ENCODE measurements around the gene PCSK9. TPM values are rescaled to one million over a fixed set of nuclear protein-coding genes. Genes with fewer than 3 reads are reported as not detected.
A peak's percentile ranks its signal among the peaks of the same experiment; 100 is the strongest.

Gene PCSK9
- total RNA-seq, 1 donor from 2014 or later = 0.07 TPM

DNA sequence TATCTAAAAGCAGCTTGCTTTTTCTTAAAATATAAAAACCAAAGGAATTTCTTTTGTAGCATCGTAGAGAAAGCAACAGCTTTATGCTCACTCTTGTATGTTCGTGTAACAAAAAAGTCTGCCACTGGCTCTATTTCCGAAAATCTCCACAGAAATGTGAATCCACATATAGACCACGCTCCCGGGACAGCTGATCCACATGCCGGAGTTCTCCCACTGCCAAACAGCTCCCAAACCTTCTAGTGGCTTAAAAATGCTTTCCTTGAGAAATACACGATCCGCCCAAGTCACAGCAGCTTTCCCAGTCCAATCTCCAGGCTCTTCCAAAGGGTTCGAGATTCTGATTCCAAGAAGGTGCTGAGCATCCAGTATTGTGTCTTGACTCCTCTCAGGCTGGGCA lies 29.3 kb downstream of the PCSK9 start:
- H3K4me1 Mint-ChIP-seq (ENCODE audit: low read depth) = peaks cover 23% of the 10 kb centered on the region
- peaks cover 65% of the 10 kb centered on the region for H3K36me3 Mint-ChIP-seq (ENCODE audit: low read depth)
- H3K9me3 Mint-ChIP-seq = no peaks in the 10 kb centered on the region
- H3K27ac Mint-ChIP-seq = peak overlapping the region; percentile 0
- no peak for DNase-seq (ENCODE audit: low spot score)
- no peak overlapping the region for H3K4me3 Mint-ChIP-seq (ENCODE audit: low read depth)
- intact Hi-C loops (cut with micrococcal nuclease) = no loop called here
- H3K27me3 Mint-ChIP-seq (ENCODE audit: low read depth) = no peaks in the 10 kb centered on the region

GRCh38 chr1:55069280-55069679 lies 29.9 kb downstream of the PCSK9 start:
- Mint-ChIP-seq H3K4me3 (ENCODE audit: low read depth) (no peak overlapping the region), H3K27ac (no peak overlapping the region), H3K9me3 (no peaks in the 10 kb centered on the region), H3K4me1 (ENCODE audit: low read depth) (peaks cover 25% of the 10 kb centered on the region), H3K36me3 (ENCODE audit: low read depth) (peaks cover 71% of the 10 kb centered on the region), H3K27me3 (ENCODE audit: low read depth) (no peaks in the 10 kb centered on the region)
- intact Hi-C loops (cut with micrococcal nuclease) = no loop called here
- no peak for DNase-seq (ENCODE audit: low spot score)

DNA sequence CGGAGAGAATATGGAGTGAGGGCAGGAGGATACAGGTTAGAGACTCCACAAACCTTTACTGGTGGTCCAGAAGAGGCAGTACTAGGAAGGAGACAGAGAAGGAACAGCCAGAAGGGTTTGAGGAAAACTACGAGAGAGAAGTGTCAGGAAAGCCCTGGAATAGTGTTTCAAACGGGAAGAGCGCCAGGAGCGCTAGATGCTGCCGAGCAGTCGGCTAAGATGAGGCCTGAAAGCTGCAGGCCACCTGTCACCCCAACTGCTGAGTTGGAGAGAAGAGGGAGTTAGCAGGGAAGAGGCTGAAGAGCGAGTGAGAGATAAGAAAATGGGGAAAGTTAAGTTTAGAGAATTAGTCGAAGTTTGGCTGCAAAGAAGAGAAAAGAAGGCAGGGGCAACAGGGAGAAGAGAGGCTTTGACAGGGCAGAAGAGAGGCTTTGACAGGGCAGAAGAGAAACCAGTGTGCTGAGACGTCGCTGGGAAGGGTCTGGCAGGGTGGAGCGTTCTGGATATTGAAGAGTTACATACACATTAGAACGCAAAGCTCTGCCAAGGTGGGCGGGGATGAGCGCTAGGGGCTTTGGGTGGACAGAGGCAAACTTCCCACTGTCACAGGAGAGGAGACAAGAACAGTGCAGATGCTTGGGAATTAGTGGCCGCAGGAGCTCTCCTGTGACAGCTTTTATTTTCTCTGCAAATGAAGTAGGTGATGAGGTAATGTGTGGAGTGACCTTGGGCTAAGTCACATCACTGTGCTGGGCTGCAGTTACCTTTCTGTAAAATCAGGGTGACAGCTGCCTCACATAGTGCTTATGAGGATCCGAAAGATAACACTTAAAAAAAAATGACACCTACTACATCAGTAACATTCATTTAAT lies 31.2 kb downstream of the PCSK9 start:
- Mint-ChIP-seq H3K4me1 (ENCODE audit: low read depth) (peaks cover 31% of the 10 kb centered on the region), H3K9me3 (no peaks in the 10 kb centered on the region), H3K27me3 (ENCODE audit: low read depth) (no peaks in the 10 kb centered on the region), H3K4me3 (ENCODE audit: low read depth) (no peak overlapping the region), H3K36me3 (ENCODE audit: low read depth) (peaks cover 81% of the 10 kb centered on the region), H3K27ac (peak overlapping the region; percentile 18)
- DNase-seq (ENCODE audit: low spot score) = no peak
- intact Hi-C loops (cut with micrococcal nuclease) = loop anchor here (1.0 kb wide), 1 partner anchor 268 kb away; no protein-coding TSS in a partner anchor

DNA sequence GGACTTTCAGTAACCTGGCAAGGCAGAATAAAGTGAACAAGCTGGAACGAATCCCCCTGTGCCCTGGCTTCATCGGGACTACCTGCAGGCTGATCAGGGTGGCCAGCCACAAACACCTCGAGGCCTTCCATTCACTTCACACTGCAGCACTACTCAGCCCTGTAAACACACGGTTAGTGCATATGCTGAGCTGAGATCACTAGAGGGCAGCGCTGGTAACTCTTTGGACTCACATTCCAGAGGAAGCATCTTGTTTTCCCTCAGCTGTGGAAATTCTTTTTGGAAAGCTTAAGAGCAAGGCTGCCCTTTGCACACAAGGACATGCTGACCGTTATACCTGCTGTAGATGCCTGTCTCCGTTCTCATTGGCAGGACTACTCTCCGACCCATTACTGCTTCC lies 32.1 kb downstream of the PCSK9 start:
- peak overlapping the region; percentile 39 for H3K27ac Mint-ChIP-seq
- peaks cover 85% of the 10 kb centered on the region for H3K36me3 Mint-ChIP-seq (ENCODE audit: low read depth)
- no peaks in the 10 kb centered on the region for H3K9me3 Mint-ChIP-seq
- no peaks in the 10 kb centered on the region for H3K27me3 Mint-ChIP-seq (ENCODE audit: low read depth)
- no peak for DNase-seq (ENCODE audit: low spot score)
- no peak overlapping the region for H3K4me3 Mint-ChIP-seq (ENCODE audit: low read depth)
- H3K4me1 Mint-ChIP-seq (ENCODE audit: low read depth) = peaks cover 41% of the 10 kb centered on the region
- intact Hi-C loops (cut with micrococcal nuclease) = loop anchor here (1.0 kb wide), 1 partner anchor 267 kb away; no protein-coding TSS in a partner anchor

DNA sequence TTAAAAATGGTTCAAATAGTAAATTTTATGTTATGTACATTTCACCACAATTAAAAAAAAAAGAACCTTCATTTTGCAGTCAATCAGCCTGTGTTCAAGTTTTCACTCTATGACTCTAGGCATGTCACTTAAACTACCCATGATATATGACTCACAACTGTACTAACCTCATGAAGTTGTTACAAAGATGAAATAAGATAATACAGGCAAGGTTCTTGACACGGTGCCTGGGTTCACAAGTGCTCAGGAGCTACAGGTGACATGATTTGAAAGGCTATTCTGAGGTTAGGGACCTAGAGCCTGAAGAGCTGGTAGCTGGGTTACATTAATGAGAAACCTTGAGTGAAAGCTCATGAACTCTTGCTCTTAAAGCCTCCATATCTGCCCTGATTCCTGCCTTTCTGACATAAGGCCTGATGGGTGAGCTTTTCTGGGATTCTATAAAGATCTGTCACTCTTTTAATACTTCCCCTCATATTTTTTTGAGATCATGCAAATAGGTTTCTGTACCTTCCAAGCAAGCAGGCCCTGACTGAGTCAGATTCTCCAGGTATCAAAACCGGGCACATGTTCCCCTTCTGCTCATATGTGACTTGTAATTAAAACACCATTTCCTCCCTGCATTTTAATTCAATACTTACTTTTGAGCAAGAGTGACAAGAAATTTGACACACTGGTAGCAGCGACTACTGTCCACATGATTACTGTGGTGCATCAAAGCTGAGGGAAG lies 34.0 kb downstream of the PCSK9 start:
- Mint-ChIP-seq H3K4me1 (ENCODE audit: low read depth) (peaks cover 42% of the 10 kb centered on the region), H3K27me3 (ENCODE audit: low read depth) (no peaks in the 10 kb centered on the region), H3K27ac (peak overlapping the region; percentile 51), H3K4me3 (ENCODE audit: low read depth) (no peak overlapping the region), H3K9me3 (no peaks in the 10 kb centered on the region), H3K36me3 (ENCODE audit: low read depth) (peaks cover 87% of the 10 kb centered on the region)
- intact Hi-C loops (cut with micrococcal nuclease) = loop anchor here (2.0 kb wide), 3 partner anchors 55 to 203 kb away; no protein-coding TSS in a partner anchor
- no peak for DNase-seq (ENCODE audit: low spot score)

GRCh38 chr1:55074455-55074854 lies 35.1 kb downstream of the PCSK9 start:
- Mint-ChIP-seq H3K27ac (no peak overlapping the region), H3K4me1 (ENCODE audit: low read depth) (peaks cover 42% of the 10 kb centered on the region)

GRCh38 chr1:55076356-55076755 lies 37.0 kb downstream of the PCSK9 start:
- Mint-ChIP-seq H3K4me1 (ENCODE audit: low read depth) (peaks cover 42% of the 10 kb centered on the region), H3K4me3 (ENCODE audit: low read depth) (no peak overlapping the region), H3K9me3 (no peaks in the 10 kb centered on the region), H3K27ac (peak overlapping the region; percentile 8), H3K36me3 (ENCODE audit: low read depth) (peaks cover 78% of the 10 kb centered on the region), H3K27me3 (ENCODE audit: low read depth) (no peaks in the 10 kb centered on the region)
- DNase-seq (ENCODE audit: low spot score) = no peak
- intact Hi-C loops (cut with micrococcal nuclease) = no loop called here

More at GRCh38 chr1:55074455-55074854, 35.1 kb downstream of the PCSK9 start:
- intact Hi-C loops (cut with micrococcal nuclease) = no loop called here
- DNase-seq (ENCODE audit: low spot score) = no peak
- H3K36me3 Mint-ChIP-seq (ENCODE audit: low read depth) = peaks cover 81% of the 10 kb centered on the region
- no peaks in the 10 kb centered on the region for H3K27me3 Mint-ChIP-seq (ENCODE audit: low read depth)
- H3K4me3 Mint-ChIP-seq (ENCODE audit: low read depth) = no peak overlapping the region
- H3K9me3 Mint-ChIP-seq = no peaks in the 10 kb centered on the region

- Mint-ChIP-seq H3K27me3 (ENCODE audit: low read depth) (no peaks in the 10 kb centered on the region), H3K36me3 (ENCODE audit: low read depth) (peaks cover 66% of the 10 kb centered on the region), H3K4me1 (ENCODE audit: low read depth) (peaks cover 24% of the 10 kb centered on the region), H3K27ac (no peak overlapping the region), H3K9me3 (no peaks in the 10 kb centered on the region), H3K4me3 (ENCODE audit: low read depth) (no peak overlapping the region)
- intact Hi-C loops (cut with micrococcal nuclease) = no loop called here
- DNase-seq (ENCODE audit: low spot score) = no peak
Observed at GRCh38 chr1:55078470-55078869, 39.1 kb downstream of the PCSK9 start.

DNA sequence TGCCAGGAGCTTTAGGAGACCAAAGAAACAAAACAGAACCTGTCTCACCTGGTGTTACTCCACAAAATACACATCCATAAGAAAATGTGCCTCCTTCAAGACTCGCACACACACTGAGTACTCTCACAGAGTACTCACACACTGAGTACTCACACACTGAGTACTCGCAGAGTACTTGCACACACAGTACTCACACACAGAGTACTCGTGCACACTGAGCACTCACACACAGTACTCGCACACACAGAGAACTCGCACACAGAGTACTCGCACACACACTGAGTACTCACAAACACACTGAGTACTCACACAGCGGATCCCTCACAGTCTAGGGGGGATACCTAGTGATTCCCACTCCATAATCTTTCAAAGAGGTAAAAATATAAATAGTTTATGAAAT lies 40.3 kb downstream of the PCSK9 start:
- Mint-ChIP-seq H3K27ac (no peak overlapping the region), H3K9me3 (no peaks in the 10 kb centered on the region), H3K27me3 (ENCODE audit: low read depth) (no peaks in the 10 kb centered on the region), H3K36me3 (ENCODE audit: low read depth) (peaks cover 68% of the 10 kb centered on the region), H3K4me3 (ENCODE audit: low read depth) (no peak overlapping the region), H3K4me1 (ENCODE audit: low read depth) (peaks cover 20% of the 10 kb centered on the region)
- intact Hi-C loops (cut with micrococcal nuclease) = no loop called here
- DNase-seq (ENCODE audit: low spot score) = no peak

DNA sequence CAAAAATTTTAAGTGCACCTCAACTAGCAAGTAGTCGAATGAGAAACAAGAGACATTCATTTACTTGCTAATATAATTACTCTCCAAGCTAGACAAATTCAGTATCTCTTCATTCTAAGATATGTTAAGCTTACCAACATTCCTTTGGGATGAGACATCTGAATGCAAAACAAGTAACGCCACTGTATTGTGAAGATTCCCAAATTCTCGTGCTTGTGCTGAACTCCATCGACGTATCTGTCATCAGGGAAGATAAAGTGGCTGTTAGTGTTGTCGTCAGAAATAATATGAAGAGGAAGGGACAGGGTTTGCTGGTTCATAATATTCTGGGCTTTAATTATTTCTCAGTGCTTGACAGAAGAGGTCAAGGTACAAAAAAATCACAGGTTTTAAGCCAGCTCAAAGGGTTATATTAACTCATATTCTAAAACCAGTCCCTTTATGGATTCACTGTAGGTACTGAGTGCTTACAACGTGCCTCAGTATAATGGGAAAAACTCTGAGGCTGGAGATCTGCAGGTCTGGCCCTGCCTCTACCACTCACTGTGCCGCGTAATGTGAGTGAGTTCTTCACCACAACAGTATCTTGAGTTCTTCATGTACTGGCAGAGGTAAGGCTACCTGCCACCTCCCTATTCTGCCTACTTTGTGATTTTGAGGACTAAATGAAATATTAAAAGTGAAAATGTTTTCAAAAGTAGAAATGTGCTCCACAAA lies 42.0 kb downstream of the PCSK9 start:
- H3K4me1 Mint-ChIP-seq (ENCODE audit: low read depth) = peaks cover 6% of the 10 kb centered on the region
- no peak overlapping the region for H3K4me3 Mint-ChIP-seq (ENCODE audit: low read depth)
- no peak for DNase-seq (ENCODE audit: low spot score)
- intact Hi-C loops (cut with micrococcal nuclease) = no loop called here
- H3K27me3 Mint-ChIP-seq (ENCODE audit: low read depth) = no peaks in the 10 kb centered on the region
- H3K9me3 Mint-ChIP-seq = no peaks in the 10 kb centered on the region
- H3K27ac Mint-ChIP-seq = no peak overlapping the region
- H3K36me3 Mint-ChIP-seq (ENCODE audit: low read depth) = peaks cover 69% of the 10 kb centered on the region

DNA sequence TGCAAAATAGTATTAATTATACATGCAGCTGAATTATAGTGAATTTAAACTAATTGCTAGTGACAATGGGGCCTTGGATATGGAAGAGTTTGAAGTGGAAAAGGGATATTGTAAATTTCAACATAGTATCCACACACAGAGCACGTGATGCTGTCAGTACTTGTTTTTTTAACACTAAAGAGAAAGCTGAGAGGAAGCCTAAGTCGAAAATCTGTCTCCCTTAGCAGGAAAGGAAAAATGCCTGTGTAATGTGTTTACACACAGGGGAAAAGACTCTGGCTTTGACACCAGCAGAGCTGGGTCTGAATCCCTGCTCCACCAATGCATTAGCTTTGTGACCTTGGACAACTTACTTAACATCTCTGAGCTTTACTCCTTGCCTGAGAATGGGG lies 42.6 kb downstream of the PCSK9 start:
- Mint-ChIP-seq H3K27me3 (ENCODE audit: low read depth) (no peaks in the 10 kb centered on the region), H3K27ac (no peak overlapping the region), H3K4me3 (ENCODE audit: low read depth) (no peak overlapping the region), H3K36me3 (ENCODE audit: low read depth) (peaks cover 65% of the 10 kb centered on the region), H3K4me1 (ENCODE audit: low read depth) (peaks cover under 1% of the 10 kb centered on the region), H3K9me3 (no peaks in the 10 kb centered on the region)
- no peak for DNase-seq (ENCODE audit: low spot score)
- intact Hi-C loops (cut with micrococcal nuclease) = no loop called here

GRCh38 chr1:55084257-55084656 lies 44.9 kb downstream of the PCSK9 start:
- peaks cover 72% of the 10 kb centered on the region for H3K36me3 Mint-ChIP-seq (ENCODE audit: low read depth)
- H3K27me3 Mint-ChIP-seq (ENCODE audit: low read depth) = no peaks in the 10 kb centered on the region
- H3K4me1 Mint-ChIP-seq (ENCODE audit: low read depth) = peaks cover 7% of the 10 kb centered on the region
- no peak overlapping the region for H3K4me3 Mint-ChIP-seq (ENCODE audit: low read depth)
- no peak overlapping the region for H3K27ac Mint-ChIP-seq
- no peaks in the 10 kb centered on the region for H3K9me3 Mint-ChIP-seq
- intact Hi-C loops (cut with micrococcal nuclease) = no loop called here
- no peak for DNase-seq (ENCODE audit: low spot score)

Data from activated T-helper 2 cell treated with anti-CD3 and anti-CD28 coated beads, Interferon-gamma antibody, Interleukin-2, Interleukin-4, amounts not matched to agents 10 μg/mL and 5 μg/mL and 100 μg/mL, durations not matched to agents 14 hours and 24 hours and 36 hours (primary cell).